Heart left ventricle (tissue), 13 donors: ENCODE results near the gene ARAF.

Experiments used
- POLR2A ChIP-seq, 2 donors: fragments of 450-650 bp; IDR thresholded peaks; one replicate each; pipeline ENCODE4 v1.6.1; 2017; ENCODE audit warnings: antibody characterized with exemption in 2 of 2, mild to moderate bottlenecking in 2 of 2, moderate library complexity in 2 of 2
- TF ChIP-seq, protein P1 (sequence below), 12 donors: fragments of 200-600 bp; sonication (generic) in 4 of 12; IDR thresholded peaks; one replicate each; pipeline versions ENCODE4 v1.5.0 to v1.8.0; 2018 to 2022; ENCODE audit warnings: antibody characterized with exemption in 12 of 12, mild to moderate bottlenecking in 5 of 12
- donor health status: ischemic (EF 13 %, LVEDD 7.1; RV severe dilation, severe dysfunction).
- donor health status: DM: no; HTN: yes; CAD: no.
- donor health status: DM: no; HTN: no; CAD: no.
- donor health status: ischemic (EF 25% LVEDD 6.9; RV normal size, moderate dysfunction).
- donor health status: ischemic (EF 25% LVEDD 5.7; RV mildly dilated, moderate dysfunction).
- donor health status: ischemic (EF 35%, LVEDD 5.7; RV mildly dilated, moderate dysfunction).
- donor health status: nonischemic (EF 11% LVEDD 7.7; RV severe dilation, severe dysfunction).
- donor health status: DM: yes; HTN: yes; CAD: no.
- donor health status: PGD.
- donor health status: ischemic (EF 29% LVEDD 5.4; RV normal size, mild dysfunction).
- donor health status: nonischemic (EF 23%, LVEDD 6.1; RV moderate dilation, normal function).

DNA sequence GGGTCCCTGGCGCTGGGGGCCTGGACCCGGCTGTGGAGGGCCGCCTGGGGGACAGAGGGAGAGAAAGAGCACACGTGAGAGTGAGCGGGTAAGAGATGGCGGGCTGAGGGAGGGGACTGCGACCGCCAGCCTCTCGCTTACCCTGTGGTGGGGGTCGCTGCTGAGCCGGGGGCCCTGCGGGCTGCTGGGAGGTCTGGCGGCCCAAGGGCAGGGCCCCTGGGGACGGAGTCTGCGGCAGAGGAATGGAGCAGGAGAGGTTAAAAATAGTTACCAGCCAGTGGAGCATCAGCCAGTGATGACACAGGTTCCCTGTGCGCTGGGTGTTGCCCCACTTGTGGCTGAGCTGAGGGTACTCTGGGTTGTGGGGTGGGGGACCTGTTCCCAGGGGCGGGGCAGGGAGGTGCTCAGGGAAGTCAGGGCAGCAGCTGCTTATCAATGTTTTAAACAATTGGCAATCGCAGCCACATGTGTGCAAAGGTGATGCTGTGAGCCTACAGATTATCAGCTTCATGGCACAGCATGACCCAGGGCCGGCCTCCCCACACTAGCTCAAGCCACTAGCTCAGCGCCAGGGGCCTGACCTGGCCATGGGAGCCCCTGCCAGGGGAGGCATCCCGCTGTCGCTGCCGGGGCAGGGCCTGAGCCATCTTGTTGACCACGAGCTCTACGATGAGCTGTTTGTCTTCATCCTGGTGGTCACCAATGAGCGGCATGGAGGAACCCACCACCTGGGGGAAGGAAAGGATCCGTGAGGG lies 13.7 kb downstream of the ARAF start:
- TF ChIP-seq, protein P1, sequence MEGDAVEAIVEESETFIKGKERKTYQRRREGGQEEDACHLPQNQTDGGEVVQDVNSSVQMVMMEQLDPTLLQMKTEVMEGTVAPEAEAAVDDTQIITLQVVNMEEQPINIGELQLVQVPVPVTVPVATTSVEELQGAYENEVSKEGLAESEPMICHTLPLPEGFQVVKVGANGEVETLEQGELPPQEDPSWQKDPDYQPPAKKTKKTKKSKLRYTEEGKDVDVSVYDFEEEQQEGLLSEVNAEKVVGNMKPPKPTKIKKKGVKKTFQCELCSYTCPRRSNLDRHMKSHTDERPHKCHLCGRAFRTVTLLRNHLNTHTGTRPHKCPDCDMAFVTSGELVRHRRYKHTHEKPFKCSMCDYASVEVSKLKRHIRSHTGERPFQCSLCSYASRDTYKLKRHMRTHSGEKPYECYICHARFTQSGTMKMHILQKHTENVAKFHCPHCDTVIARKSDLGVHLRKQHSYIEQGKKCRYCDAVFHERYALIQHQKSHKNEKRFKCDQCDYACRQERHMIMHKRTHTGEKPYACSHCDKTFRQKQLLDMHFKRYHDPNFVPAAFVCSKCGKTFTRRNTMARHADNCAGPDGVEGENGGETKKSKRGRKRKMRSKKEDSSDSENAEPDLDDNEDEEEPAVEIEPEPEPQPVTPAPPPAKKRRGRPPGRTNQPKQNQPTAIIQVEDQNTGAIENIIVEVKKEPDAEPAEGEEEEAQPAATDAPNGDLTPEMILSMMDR (IDR thresholded peaks at IDR 0.05) = no peak
- TF ChIP-seq POLR2A (IDR thresholded peaks at IDR 0.05) = no peak
